NCI-H82 (cell line): Measurements from ENCODE around the gene NRSN2.
"Not testable (repeated sequence)": the region's sequence is repeated elsewhere in the genome, so short reads cannot be mapped to it uniquely, and the experiment has no call there.

ENCODE experiments used
- DNase-seq: peaks from one replicate; lab custom pipeline; 2025; lab: John Stamatoyannopoulos, UW

NRSN2 gene

GRCh38 chr20:325045-325888, 21.6 kb upstream of the NRSN2 start, which contains the start of gene SOX12:
Gene SOX12, plus strand, starts transcription at chr20:325552. Its CDS starts 373 bp downstream, at chr20:325925.
- DNase-seq = peak; percentile 98

GRCh38 chr20:325889-326644, 20.8 kb upstream of the NRSN2 start:
- peak; percentile 87 for DNase-seq

DNA sequence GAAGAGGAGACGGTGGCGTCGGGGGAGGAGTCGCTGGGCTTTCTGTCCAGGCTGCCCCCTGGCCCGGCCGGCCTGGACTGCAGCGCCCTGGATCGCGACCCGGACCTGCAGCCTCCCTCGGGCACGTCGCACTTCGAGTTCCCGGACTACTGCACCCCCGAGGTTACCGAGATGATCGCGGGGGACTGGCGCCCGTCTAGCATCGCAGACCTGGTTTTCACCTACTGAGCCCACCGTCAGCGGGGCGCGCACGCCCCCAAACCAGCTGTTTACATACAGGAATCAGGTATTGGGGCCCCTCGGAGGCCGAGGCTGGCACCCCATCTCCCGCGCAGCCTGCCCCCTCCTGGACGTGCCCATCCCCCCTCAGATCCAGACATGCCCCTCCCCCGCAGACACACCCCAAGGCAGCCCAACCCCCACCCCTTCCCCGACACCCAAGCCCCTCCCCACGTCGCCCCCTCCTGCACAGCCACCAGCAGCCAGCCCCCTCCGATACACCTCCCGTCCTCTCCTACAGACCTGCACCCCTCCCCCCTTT, 20.2 kb upstream of the NRSN2 start:
- peak; percentile 74 for DNase-seq

DNA sequence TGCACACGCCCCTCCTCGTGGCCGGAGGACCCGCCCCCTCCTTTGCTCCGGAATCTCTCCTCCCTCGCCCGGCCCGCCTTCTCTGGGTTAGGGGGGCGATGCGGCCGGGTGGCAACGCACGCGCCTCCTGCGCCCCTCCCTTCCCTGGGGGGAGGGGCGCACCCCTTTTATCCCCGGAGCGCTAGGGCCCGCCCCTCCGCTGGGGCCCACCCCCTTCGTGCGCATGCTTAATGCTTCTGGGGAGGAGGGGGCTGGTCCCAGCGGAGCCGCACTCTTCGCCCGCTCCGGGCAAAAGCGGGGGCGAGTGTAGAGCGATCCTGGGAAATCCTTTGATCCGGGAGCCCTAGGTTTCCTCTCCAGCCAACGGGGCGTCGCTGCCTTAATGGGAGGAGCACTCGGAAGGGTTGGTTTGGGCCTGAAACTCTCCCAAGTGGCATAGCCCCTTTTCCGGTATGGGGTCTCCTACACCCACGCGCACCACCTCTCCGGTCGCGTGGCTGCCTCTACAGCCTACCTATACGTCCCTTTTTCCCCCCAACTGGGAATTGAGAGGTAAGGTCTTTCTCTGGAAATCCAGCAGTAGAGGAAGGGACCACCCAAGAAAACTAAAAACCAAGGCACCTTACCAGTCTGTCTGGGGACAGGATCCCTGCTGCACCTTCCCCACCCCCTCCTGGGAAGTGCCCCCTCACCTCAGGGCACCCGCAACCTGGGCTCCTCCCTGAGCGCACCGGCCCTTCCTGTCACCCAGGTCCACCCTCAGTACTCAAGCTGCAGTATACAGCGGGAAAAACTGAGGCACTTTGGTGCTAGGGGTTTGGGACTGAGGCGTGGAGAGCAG, 19.5 kb upstream of the NRSN2 start:
- DNase-seq = peak; percentile 99

DNA sequence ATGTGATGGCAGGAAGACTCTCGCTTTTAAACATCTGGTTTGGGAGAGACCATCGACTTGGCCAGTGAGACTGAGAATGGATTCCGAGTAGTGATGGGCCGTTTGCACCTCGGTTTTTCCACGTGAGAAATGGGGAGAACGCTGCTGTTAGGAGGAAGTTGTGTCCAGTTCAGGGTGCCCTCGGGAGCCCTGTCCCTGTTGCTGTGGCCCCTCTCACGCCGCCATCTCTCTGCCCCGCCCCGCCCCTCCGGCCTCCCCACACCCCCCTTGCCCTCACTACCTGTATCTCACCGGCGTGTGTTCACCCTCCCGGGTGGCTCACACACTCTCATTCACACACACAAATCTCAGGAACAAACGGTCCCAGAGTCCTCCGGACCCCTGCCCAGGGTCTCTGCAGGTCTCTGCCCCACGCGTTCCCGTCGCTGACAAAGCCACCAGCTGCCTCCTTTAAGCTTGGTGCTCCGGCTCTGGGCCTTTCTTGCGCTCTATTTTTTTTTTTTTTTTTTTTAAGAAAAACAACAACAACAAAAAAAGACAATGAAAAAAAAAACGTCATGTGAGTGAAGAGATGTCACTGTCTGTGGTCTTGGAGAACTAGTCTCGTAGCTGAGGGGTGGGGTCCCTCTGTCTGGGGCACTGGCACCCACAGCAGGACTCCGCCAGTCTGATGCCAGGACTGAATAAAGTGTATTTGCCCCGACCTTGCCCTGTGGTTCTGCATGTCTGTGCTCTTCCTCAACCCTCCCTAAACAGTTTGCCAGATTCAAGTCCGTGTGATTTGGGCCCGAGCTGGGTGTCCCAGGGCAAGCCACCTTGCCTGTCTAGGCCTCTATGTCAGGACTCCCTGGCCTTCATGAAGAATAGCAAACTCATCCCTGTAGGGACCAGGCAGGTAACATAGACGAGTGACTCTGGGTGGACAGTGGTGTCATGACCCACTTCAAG, 18.6 kb upstream of the NRSN2 start:
- DNase-seq = no peak

DNA sequence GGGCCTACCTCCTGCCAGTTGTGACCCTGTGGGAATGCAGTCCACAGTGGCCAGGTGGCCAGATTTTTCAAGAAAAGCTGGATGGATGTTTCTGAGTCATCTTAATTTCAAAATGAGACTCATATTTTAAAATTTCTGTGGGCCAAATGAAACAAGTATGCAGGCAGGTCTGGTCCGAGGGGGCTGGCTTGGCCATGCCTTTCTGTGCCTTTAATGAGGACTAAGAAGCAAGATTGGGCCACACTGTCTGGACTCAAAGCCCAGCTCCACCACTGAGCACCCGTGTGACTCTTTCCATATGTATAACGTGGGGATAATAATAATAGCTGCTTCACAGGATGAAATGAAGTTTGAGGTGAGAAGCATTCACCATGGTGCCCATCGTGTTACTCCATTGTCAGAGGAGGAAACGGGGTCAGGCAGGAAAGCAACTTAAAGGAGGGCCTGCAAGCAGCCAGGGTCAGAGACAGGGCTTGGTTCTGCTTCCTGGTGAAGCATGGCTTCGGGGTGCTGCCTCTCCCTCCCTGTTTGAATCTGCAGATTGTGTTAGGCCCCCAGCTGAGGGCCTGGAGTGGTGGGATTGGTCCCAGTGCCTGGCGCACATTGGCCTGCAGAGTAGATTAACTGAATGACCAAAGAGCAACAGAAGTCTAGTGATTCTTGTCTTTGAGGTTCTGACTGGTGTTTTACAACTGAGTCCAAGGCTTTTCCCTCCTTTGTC, 17.8 kb upstream of the NRSN2 start:
- no peak for DNase-seq

GRCh38 chr20:329851-330232, 17.1 kb upstream of the NRSN2 start:
- no peak for DNase-seq

DNA sequence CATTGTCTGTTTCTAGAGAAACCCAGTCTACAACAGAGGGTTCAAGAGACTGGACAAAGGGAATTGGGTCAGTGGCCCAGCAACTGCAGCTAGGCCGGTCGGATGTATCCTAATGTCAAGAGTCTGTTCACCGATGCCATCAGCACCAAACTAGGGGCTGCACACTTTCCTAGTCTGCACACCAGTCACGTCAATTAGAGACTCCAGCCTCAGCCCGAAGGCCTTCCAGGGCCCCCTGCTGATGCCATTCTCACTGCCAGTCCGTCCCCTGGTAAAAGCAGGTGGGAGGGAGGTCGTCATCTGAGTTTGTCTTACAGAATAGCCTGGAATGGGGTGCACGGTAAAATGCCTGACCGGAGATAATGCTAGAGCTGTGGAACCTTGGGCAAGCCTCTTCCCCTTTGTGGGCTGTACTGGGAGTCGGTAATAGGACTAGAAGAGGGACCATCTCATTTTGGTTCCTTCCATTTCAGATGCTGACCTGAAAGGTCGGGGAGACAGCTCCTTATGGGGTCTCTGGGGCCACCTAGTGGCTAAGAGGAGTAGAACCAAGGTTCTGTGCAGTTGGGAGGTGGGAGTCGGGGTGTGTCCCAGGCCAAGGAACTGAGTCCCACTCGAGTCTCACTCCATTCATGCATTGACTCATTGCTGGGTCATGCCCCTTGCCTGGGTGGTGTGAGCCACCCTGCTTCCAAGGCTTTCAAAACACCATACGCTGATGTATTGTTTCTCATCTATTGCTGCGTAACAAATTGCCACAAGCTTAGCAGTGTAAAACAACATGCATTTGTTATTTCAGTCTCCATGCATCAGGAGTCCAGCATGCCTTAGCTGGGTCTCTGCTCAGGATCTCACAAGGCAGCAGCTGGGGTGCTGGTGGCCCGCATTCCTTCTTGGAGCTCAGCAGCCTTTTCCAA, 16.4 kb upstream of the NRSN2 start:
- DNase-seq = peak; percentile 92

GRCh38 chr20:334578-334977, 12.3 kb upstream of the NRSN2 start:
- no peak for DNase-seq

- not testable (repeated sequence) for DNase-seq
Measured at GRCh38 chr20:336040-336439, 10.9 kb upstream of the NRSN2 start.

DNA sequence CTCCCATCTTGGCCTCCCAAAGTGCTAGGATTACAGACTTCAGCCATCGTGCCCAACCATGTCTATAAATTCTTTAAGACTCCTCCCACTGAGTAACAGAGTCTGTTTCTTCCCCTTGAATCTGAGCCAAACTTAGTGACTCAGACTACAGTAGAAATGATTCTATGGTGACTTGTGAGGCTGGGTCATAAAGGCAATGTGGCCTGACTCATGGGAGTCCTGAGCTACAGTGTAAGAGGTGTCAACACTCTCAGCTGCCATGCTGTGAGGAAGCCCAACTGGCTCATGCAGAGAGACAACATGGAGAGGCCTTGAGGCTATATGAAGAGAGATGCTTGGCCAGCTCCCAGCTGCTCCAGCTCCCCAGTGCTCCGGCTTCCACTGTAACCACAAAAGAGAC, 5.2 kb upstream of the NRSN2 start:
- DNase-seq = no peak

DNA sequence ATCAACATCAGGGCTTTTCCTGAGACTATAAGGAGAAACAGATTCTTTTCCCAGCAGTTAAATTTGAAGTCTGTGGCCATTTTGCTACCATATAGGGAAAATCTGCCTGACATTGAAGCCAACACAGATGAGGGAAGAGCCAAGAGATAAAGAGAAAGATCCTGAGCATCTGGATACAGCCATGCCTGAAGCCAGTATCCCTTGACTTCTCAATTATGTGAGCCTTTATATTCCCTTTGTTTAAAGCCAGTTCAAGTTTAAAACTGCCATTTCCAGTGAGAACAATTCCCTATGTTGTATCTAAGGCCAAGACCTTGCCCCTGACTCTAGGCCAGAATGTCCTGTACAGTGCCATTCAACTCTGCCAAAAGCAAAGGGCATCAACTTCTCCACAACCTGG, 3.8 kb upstream of the NRSN2 start:
- DNase-seq = no peak

DNA sequence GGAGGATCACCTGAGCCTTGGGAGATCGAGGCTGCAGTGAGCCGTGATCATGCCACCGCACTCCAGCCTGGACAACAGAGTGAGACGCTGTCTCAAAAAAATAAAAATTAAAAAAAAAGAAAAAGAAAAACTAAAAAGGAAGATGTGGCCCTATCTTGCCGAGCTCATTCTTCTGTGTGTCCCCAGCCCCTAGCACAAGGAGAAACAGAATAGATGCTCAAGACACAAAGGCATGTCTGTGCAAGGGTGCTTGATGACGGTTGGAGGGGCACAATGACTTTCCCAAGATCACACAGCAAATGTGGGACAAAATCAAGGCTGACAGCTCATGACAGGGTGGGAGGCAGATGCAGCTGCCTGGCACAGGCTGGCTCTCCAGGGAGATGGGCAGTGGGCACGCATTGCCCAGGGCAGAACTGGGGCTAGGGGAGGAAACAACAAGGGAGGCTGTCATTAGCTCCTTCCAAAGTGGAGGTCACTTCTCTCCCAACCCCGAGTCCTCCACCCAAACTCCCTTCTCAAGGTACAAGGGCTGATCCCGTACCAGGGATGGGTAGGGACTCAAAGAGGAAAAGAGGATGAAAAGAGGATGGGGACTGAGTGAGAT, 775 bp upstream of the NRSN2 start:
- DNase-seq = no peak

GRCh38 chr20:347317-347639, 367 bp downstream of the NRSN2 start:
- no peak for DNase-seq

GRCh38 chr20:347640-348484, 951 bp downstream of the NRSN2 start:
- peak; percentile 99 for DNase-seq

DNA sequence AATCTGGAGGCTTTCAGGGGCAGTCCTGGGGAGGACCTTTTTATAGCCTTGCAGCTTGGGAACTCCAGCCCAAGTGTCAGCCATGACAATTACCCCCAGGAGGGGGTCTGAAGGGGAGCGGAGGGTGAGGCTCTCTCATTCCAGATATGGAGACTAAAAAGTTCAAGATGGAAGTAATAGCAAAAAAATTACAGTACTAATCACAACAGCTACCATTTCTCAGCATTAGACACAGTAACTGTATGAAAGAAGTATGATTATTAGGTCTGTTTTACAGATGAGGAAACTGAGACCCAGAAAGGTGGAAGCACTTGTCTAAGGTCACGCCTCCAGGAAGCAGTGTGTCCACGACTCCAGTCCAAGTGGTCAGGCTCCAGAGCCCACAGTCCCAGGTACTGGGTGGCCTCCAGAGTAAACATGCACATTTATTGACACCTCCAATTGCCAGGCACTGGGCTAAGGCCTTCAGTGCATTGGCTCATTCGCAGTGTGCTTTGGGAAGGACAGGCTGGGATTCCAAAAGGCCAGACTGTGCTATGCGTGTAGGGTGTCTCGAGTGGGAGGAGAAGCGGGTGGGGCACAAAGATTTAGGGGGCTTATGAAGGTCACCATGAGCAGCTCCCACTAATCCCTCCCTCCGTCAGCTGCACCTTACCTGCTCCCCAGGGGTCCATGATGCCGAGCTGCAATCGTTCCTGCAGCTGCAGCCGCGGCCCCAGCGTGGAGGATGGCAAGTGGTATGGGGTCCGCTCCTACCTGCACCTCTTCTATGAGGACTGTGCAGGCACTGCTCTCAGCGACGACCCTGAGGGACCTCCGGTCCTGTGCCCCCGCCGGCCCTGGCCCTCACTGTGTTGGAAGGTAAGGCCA, 2.3 kb downstream of the NRSN2 start:
- no peak for DNase-seq

DNA sequence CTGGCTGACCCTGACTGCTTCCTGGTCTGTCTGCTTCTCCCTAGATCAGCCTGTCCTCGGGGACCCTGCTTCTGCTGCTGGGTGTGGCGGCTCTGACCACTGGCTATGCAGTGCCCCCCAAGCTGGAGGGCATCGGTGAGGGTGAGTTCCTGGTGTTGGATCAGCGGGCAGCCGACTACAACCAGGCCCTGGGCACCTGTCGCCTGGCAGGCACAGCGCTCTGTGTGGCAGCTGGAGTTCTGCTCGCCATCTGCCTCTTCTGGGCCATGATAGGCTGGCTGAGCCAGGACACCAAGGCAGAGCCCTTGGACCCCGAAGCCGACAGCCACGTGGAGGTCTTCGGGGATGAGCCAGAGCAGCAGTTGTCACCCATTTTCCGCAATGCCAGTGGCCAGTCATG, 6.3 kb downstream of the NRSN2 start:
- DNase-seq = no peak
